ENCODE data around the gene PCAT6. TPM values are rescaled to one million over a fixed set of nuclear protein-coding genes. Genes with fewer than 3 reads are reported as not detected.

PCAT6 gene
- total RNA-seq, 4 donors from 2014 or later, result not detected

DNA sequence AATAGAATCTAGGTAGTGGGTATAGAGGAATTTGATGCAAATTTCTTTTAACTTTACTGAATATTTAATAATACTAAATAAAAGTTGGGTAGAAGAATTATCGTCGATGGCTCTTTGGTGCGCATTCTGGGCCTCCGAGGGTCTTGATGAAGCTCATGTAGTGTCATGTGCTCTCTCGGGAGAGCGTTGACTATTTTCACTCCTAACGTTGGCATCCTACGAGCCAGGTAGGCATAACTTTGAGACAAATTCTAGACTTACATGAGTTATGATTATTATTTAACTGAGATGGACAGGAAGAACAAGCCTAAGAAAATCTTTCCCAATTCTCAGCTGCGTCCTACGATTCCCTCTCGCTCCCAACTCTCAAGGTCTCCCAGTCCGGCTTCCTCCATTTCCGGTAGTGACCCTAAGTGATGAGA, 550 bp upstream of the PCAT6 start:
- H3K4me3 ChIP-seq, result peak overlapping the region; percentile 70 to 78 (median 75)
- peaks cover 0 to 47% (median 18%) of the 10 kb centered on the region in 4 donors for H3K4me1 ChIP-seq
- H3K36me3 ChIP-seq, result no peaks in the 10 kb centered on the region
- TF ChIP-seq EP300 (IDR thresholded peaks at IDR 0.05) (no peak), POLR2A (IDR thresholded peaks at IDR 0.05) (no peak)
- TF ChIP-seq, protein P1, sequence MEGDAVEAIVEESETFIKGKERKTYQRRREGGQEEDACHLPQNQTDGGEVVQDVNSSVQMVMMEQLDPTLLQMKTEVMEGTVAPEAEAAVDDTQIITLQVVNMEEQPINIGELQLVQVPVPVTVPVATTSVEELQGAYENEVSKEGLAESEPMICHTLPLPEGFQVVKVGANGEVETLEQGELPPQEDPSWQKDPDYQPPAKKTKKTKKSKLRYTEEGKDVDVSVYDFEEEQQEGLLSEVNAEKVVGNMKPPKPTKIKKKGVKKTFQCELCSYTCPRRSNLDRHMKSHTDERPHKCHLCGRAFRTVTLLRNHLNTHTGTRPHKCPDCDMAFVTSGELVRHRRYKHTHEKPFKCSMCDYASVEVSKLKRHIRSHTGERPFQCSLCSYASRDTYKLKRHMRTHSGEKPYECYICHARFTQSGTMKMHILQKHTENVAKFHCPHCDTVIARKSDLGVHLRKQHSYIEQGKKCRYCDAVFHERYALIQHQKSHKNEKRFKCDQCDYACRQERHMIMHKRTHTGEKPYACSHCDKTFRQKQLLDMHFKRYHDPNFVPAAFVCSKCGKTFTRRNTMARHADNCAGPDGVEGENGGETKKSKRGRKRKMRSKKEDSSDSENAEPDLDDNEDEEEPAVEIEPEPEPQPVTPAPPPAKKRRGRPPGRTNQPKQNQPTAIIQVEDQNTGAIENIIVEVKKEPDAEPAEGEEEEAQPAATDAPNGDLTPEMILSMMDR (IDR thresholded peaks at IDR 0.05), result no peak
- no peaks in the 10 kb centered on the region for H3K9me3 ChIP-seq
- DNase-seq (ENCODE audit: low spot score in 2 of 2), result no peak
- no peaks in the 10 kb centered on the region for H3K27me3 ChIP-seq
- H3K27ac ChIP-seq, result peak overlapping the region; percentile 55 to 89 (median 84)
- WGBS, 2 donors, result 3 to 7% methylated on average over 13 of the region's 13 CpGs

DNA sequence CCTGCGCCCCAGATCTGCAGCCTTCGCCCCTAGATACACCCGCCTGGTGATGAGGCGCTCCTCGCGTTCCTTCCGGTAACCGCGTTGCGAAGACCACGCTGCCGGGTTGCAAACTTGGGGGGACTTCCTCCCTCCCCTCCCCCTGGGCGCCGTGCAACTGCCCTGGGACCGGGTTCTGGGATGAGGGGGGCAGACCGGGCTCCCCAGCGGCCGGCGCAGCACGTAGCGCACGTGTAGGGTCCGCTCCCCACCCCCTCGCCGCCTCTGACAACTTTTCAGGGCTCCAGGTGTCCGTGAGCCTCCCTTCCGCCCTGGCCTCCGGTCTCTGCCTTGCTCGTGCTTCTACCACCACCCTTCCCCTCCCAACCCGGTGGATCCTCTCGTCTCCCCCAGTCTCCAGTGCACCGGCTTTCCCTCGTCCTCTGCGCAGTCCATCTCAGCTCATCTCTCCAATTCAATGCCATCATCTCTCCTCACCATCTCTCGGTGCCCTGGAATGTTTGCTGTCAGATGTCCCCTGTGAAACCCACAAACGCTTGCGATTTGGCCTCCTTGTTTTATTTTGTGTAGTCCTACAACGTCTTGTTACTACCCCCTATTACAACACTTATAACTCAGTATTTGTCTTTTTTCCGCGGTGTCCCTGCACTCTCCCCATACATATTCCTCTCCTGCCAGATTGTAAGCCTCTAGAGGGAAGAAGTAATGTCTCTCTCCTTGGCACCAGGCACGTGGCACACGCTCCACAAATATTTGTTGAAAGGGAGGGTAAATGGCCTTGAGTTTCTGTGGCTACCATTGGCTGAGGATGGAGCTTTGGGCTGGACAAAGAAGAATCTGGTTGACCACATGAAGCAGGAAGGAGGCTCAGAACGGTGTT, 782 bp downstream of the PCAT6 start:
- WGBS, 2 donors, result 7 to 14% methylated on average over 20 to 43 of the region's 43 CpGs
- TF ChIP-seq POLR2A (IDR thresholded peaks at IDR 0.05) (no peak), EP300 (IDR thresholded peaks at IDR 0.05) (no peak)
- TF ChIP-seq, protein P1 (IDR thresholded peaks at IDR 0.05), result no peak
- H3K4me3 ChIP-seq, result peak overlapping the region; percentile 70 to 78 (median 75)
- peaks cover 0 to 34% (median 10%) of the 10 kb centered on the region in 4 donors for H3K4me1 ChIP-seq
- no peaks in the 10 kb centered on the region for H3K36me3 ChIP-seq
- no peak for DNase-seq (ENCODE audit: low spot score in 2 of 2)
- peak overlapping the region in 3 of 4 donors; percentile 80 to 89 (median 87) for H3K27ac ChIP-seq
- H3K9me3 ChIP-seq, result no peaks in the 10 kb centered on the region
- no peaks in the 10 kb centered on the region for H3K27me3 ChIP-seq

DNA sequence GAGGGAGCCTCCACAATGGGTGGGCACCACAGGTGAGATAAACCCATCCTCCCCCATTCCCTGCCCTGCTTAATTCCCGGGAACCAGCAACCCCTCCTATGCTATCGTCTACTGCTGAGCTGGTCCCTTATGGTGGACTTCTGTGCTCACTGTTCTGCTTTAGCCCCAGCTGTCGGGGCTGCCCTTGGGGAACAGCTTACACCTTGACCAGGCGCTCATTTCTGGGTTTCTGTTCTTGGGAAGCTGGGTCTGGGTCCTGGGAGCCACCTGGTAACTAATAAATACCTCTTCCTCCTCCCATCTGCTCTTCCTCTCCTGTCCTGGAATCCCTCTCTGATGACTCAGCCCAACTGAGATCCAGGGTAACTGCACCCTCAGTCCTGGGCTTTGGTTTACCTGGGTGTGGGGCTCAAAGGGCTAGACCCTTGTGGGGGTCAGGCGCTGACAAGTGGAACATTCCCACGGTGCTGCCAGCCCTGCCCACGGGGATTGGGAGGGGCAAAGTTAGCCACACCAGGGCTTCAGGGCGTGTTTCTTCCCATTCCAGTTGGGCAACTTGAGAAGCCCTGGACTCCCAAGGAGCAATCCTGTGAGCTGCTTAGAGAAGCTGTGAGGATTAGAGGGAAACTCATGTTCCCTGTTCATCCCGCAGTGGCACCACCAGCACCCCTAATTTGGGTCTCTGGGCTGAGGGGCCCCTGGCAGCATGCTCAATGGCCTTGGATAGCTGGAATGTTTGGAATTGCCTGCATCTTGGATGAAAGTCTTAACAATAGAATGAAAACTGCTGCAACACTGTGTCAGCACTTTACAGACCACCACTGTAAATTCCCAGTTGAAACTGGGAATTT, 1.6 kb downstream of the PCAT6 start:
- Histone ChIP-seq H3K4me1 (peaks cover 0 to 29% (median 10%) of the 10 kb centered on the region in 4 donors), H3K27me3 (no peaks in the 10 kb centered on the region), H3K4me3 (no peak overlapping the region), H3K36me3 (no peaks in the 10 kb centered on the region), H3K27ac (no peak overlapping the region), H3K9me3 (no peaks in the 10 kb centered on the region)
- 71 to 81% methylated on average over 6 to 9 of the region's 9 CpGs for WGBS, 2 donors
- TF ChIP-seq, protein P1 (IDR thresholded peaks at IDR 0.05), result no peak
- TF ChIP-seq POLR2A (IDR thresholded peaks at IDR 0.05), result no peak
- no peak for TF ChIP-seq EP300 (IDR thresholded peaks at IDR 0.05)
- DNase-seq (ENCODE audit: low spot score in 2 of 2), result no peak

DNA sequence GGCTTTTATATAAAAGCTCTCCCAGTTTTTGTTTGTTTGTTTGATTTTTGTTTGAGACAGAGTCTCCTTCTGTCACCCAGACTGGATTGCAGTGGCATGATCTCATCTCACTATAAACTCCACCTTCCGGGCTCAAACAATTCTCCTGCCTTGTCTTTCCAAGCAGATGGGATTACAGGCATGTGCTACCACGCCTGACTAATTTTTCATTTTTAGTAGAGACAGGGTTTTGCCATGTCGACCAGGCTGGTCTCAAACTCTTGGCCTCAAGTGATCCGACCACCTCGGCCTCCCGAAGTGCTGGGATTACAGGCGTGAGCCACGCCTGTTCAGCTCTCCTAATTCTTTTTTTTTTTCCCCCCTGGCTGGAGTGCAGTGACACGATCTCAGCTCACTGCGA, 4.4 kb downstream of the PCAT6 start:
- no peak for DNase-seq (ENCODE audit: low spot score in 2 of 2)
- H3K9me3 ChIP-seq, result no peaks in the 10 kb centered on the region
- no peaks in the 10 kb centered on the region for H3K27me3 ChIP-seq
- no peak overlapping the region for H3K4me3 ChIP-seq
- 77% methylated on average over 10 of the region's 10 CpGs for whole genome bisulfite sequencing, 2 donors
- H3K27ac ChIP-seq, result no peak overlapping the region
- H3K36me3 ChIP-seq, result no peaks in the 10 kb centered on the region
- peaks cover 0 to 12% (median 8%) of the 10 kb centered on the region in 4 donors for H3K4me1 ChIP-seq
- TF ChIP-seq, protein P1 (IDR thresholded peaks at IDR 0.05), result no peak
- no peak for TF ChIP-seq POLR2A (IDR thresholded peaks at IDR 0.05)
- no peak for TF ChIP-seq EP300 (IDR thresholded peaks at IDR 0.05)
